ENCODE results near the gene RAB11A. TPM values are rescaled to one million over a fixed set of nuclear protein-coding genes. Genes with fewer than 3 reads are reported as not detected.

Gene RAB11A
- total and polyA plus RNA-seq, 2 donors (not counting 3 experiments of a cell fraction or from before 2014, with no cell fraction given), result 239 to 250 TPM

GRCh38 chr15:65916041-65916663, 46.9 kb downstream of the RAB11A start:
- POLR2A ChIA-PET, result no interaction called here
- FAIRE-seq, result no peak

More at GRCh38 chr15:65916041-65916663, 46.9 kb downstream of the RAB11A start:
- dilution Hi-C loops (cut with MboI; ENCODE audit: extremely low pct_ligation_motif_present, low sequenced_read_pairs) (no loop called here), intact Hi-C loops (cut with micrococcal nuclease) (loop anchor here (2.0 to 10.0 kb wide), 2 partner anchors 275 to 369 kb away; no protein-coding TSS in a partner anchor)
- Histone ChIP-seq H3K36me3 (ENCODE audit: control insufficient read depth in 2 of 2, extremely low read depth in 1 of 2, insufficient read depth in 2 of 2, low read length in 2 of 2) (peaks cover 0 to 5% of the 10 kb centered on the region in 2 experiments), H3K9me3 (replicated peaks; ENCODE audit: control insufficient read depth, insufficient read depth, low read length) (no peaks in the 10 kb centered on the region), H3K4me2 (ENCODE audit: insufficient read depth, low read length) (no peak overlapping the region), H3K27me3 (ENCODE audit: control insufficient read depth in 2 of 2, insufficient read depth in 2 of 2, low read length in 2 of 2) (no peaks in the 10 kb centered on the region), H3K9me1 (replicated peaks; ENCODE audit: control insufficient read depth, extremely low read depth, insufficient read depth, low read length) (no peaks in the 10 kb centered on the region), H3K27ac (ENCODE audit: insufficient read depth, low read depth, low read length) (no peak overlapping the region), H3K9ac (replicated peaks; ENCODE audit: extremely low read depth, insufficient read depth, low read length) (no peak overlapping the region), H4K20me1 (replicated peaks; ENCODE audit: control insufficient read depth, extremely low read depth, insufficient read depth, low read length) (no peaks in the 10 kb centered on the region), H3K4me3 (replicated peaks in 1 of 3; ENCODE audit: insufficient read depth in 1 of 3, low read depth in 1 of 3, low read length in 3 of 3) (no peak overlapping the region), H2AFZ (ENCODE audit: low read depth, low read length) (no peak overlapping the region), H3K4me1 (ENCODE audit: control insufficient read depth, extremely low read depth, insufficient read depth, low read length) (no peaks in the 10 kb centered on the region), H3K79me2 (ENCODE audit: control insufficient read depth, insufficient read depth, low read length) (no peaks in the 10 kb centered on the region)
- TF ChIP-seq GATA2 (IDR thresholded peaks at IDR 0.05; ENCODE audit: insufficient read depth, insufficient read length, low read depth, low read length) (no peak), MYC (IDR thresholded peaks at IDR 0.05; ENCODE audit: low read depth, low read length) (no peak), POLR2AphosphoS5 (IDR thresholded peaks at IDR 0.05; ENCODE audit: insufficient read depth, low read depth, low read length) (no peak), EZH2 (IDR thresholded peaks at IDR 0.05; ENCODE audit: borderline replicate concordance, low read depth, low read length, severe bottlenecking) (no peak), MAX (IDR thresholded peaks at IDR 0.05; ENCODE audit: insufficient read depth, insufficient read length) (no peak), POLR2A (IDR thresholded peaks at IDR 0.05; ENCODE audit: low read depth, low read length) (no peak), CTCF (IDR thresholded peaks at IDR 0.05; ENCODE audit: extremely low read depth in 1 of 2, insufficient read depth in 1 of 2, low read depth in 1 of 2, low read length in 2 of 2) (no peak), JUN (IDR thresholded peaks at IDR 0.05; ENCODE audit: borderline replicate concordance, insufficient read depth, insufficient read length, low read depth) (no peak), FOS (IDR thresholded peaks at IDR 0.05; ENCODE audit: borderline replicate concordance, insufficient read depth, low read length) (no peak)
- DNase-seq (ENCODE audit: low read depth, low spot score), result no peak
- BruUV-seq (replicated peaks), result no TSS peak
- CTCF ChIA-PET, result interaction anchor here (1.5 to 2.2 kb wide), 2 partner anchors 20 to 47 kb away, joined by 3 to 5 read pairs; partner anchors contain the start of gene RAB11A

Data from endothelial cell of umbilical vein (primary cell).